Esophagus (tissue), 2 donors: ENCODE measurements around the gene ADARB1. TPM values are rescaled to one million over a fixed set of nuclear protein-coding genes. Genes with fewer than 3 reads are reported as not detected.

Experiments
- H3K27ac ChIP-seq, 2 donors: one replicate each; pipeline ENCODE4 v1.5.1; 2013; ENCODE audit warnings: low read depth in 2 of 2, mild to moderate bottlenecking in 2 of 2, inconsistent platforms in 1 of 2, low read length in 1 of 2, moderate library complexity in 1 of 2
- H3K27me3 ChIP-seq, 2 donors: one replicate each; pipeline ENCODE4 v1.6.1; 2013; ENCODE audit warnings: low read length in 2 of 2, control low read depth in 1 of 2, mild to moderate bottlenecking in 1 of 2; ENCODE audit not compliant: insufficient read depth in 2 of 2, control insufficient read depth in 1 of 2
- H3K36me3 ChIP-seq, 2 donors: one replicate each; pipeline ENCODE4 v1.6.1; 2013; ENCODE audit warnings: low read length in 1 of 2; ENCODE audit not compliant: control insufficient read depth in 2 of 2, insufficient read depth in 2 of 2
- H3K4me1 ChIP-seq, 2 donors: one replicate each; pipeline ENCODE4 v1.6.1; 2013; ENCODE audit warnings: low read length in 1 of 2; ENCODE audit not compliant: control insufficient read depth in 2 of 2, insufficient read depth in 2 of 2
- H3K4me3 ChIP-seq, 2 donors: one replicate each; pipeline ENCODE4 v1.5.1; 2013; ENCODE audit warnings: low read length in 2 of 2, mild to moderate bottlenecking in 2 of 2, low read depth in 1 of 2, moderate library complexity in 1 of 2
- H3K9me3 ChIP-seq, 2 donors: one replicate each; pipeline ENCODE4 v1.6.1; 2013; ENCODE audit warnings: mild to moderate bottlenecking in 2 of 2, low read depth in 1 of 2, low read length in 1 of 2, moderate library complexity in 1 of 2; ENCODE audit not compliant: control insufficient read depth in 2 of 2, insufficient read depth in 1 of 2
- WGBS, 2 donors: extraction: QIAGEN DNeasy Blood & Tissue Kit; methylation state at CpG; one replicate each; pipeline ENCODE4 v1.1.7; 2013; 5-methylcytosine and 5-hydroxymethylcytosine counted together
- polyA plus RNA-seq, 2 donors: library from polyadenylated mRNA; stranded (reverse); fragments of 200-250 nt; gene quantifications; one replicate each; pipeline ENCODE4 v1.2.3, GENCODE V29; 2013
- donor health status: healthy with polysubstance abuse.
- donor health status: Bipolar disorder and iron deficiency.

ADARB1 gene
- polyA plus RNA-seq, 2 donors: 4.7 to 7.9 TPM

DNA sequence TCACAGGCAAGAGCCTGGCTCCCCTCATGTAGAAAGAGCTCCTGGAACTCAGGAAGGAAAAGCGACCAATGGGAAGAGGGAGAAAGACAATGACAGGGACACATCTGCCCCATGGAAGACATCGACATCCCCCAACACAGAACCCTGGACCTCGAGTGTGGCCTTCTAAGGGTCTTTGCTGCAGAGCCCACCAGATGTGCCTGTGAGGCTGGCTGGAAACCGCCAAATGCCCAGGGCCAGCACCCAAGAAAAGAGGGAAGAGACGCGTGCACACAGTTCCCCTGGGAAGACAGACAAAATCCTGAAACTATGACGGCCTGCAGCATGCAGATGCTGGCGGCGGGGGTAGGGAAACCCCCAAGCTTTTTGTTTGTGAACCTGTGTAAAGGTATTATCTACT is 36.4 kb upstream of the ADARB1 start:
- Histone ChIP-seq H3K27me3 (no peaks in the 10 kb centered on the region), H3K4me1 (peaks cover 0 to 8% of the 10 kb centered on the region in 2 donors)
- WGBS, 2 donors: 83 to 84% methylated on average over 9 of the region's 9 CpGs

DNA sequence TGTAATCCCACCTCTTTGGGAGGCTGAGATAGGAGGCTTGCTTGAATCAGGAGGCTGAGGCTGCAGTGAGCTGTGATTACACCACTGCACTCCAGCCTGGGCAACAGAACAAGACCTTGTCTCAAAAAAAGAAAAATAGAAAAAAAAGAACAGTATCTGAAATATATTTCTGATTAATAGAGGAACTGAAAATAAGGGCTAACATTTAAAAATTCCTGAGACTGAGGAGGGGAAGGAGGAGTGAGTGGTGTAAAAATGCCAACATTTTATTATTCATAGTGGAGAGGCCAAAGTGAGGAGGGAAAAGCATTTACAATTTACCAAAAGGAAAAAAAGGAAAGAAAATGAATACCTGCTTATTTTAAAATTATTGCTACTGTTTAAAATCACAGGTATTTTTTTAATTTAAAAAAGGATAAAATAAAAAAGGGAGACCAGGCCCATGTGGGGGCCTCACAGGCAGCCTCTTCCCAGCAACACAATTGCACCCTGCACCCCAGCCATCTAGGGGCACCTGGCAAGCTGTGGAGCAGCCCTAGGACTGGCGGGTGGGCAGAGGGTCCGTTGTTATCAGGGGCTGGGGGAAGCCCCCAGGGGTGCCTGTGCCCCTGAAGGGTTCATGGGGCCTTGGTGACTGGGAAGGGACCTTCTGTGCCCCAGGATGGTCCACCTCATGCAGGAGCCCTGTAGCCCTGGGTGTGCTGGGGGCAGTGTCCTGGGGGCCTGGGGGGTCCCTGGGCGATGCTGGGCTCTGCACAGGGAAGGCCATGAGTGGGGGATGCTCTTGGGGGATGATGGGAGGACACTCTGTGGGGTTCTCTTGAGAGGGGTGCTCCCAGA is 34.8 kb upstream of the ADARB1 start:
- Histone ChIP-seq H3K27me3 (no peaks in the 10 kb centered on the region), H3K27ac (no peak overlapping the region), H3K4me3 (no peak overlapping the region), H3K4me1 (peaks cover 0 to 6% of the 10 kb centered on the region in 2 donors), H3K36me3 (no peaks in the 10 kb centered on the region), H3K9me3 (no peaks in the 10 kb centered on the region)
- 63 to 84% methylated on average over 3 of the region's 3 CpGs for WGBS, 2 donors

More for the DNA sequence above, 36.4 kb upstream of the ADARB1 start:
- Histone ChIP-seq H3K27ac (no peak overlapping the region), H3K36me3 (no peaks in the 10 kb centered on the region), H3K4me3 (no peak overlapping the region), H3K9me3 (no peaks in the 10 kb centered on the region)

DNA sequence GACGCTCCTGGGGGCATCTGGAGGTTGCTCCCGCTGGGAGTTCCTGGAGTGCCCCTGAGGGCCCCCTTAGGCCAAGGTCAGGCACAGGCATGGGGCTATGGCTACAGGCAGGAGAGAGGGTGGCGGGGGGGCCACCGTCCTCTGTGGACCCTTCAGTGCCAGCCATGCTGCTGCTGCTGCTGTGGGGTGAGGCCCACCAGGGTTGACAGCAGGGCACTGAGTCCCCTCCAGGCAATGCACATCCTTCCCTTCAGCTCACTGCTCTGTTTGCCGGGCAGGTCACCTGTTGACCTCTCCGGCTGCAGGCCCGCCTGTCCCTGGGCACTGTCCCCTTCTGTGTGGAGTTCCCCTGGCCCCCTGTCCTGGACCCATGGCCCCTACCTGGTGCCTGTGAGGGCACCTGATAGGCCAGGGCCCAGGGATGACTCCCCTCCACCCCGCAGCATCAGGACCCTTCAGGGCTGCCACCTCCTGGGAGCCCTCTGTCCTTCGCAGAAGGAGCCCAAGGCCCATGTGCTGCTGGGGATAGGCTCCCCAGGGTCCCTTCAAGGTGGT is 34.1 kb upstream of the ADARB1 start:
- Histone ChIP-seq H3K4me3 (no peak overlapping the region), H3K27ac (peak overlapping the region; percentile 1 to 65), H3K36me3 (no peaks in the 10 kb centered on the region), H3K27me3 (no peaks in the 10 kb centered on the region), H3K4me1 (peaks cover 0 to 3% of the 10 kb centered on the region in 2 donors), H3K9me3 (no peaks in the 10 kb centered on the region)
- 78 to 94% methylated on average over 7 to 9 of the region's 9 CpGs for WGBS, 2 donors

DNA sequence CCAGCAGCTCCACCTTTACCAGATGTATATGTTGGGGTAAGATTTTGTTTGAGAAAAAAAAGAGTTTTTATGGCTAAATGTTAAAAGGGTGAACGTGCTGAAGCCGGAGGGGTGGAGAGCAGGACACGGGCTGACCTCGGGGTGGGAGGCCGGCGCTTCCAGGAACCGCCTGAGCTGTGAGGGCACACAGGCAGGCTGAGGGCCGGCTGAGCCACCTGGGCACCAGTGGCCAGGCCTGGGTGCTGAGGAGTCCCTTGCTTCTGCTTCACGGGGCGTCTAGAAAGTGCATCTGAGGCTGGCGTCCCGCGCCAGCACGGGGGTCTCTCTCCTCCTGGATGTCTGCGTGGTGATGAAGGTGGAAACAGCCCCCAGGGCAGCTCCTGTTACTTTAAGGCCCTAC is 33.6 kb upstream of the ADARB1 start:
- WGBS, 2 donors: 85 to 88% methylated on average over 15 of the region's 15 CpGs
- Histone ChIP-seq H3K27ac (peak overlapping the region; percentile 44 to 65), H3K27me3 (no peaks in the 10 kb centered on the region), H3K4me1 (peaks cover 0 to 3% of the 10 kb centered on the region in 2 donors), H3K4me3 (no peak overlapping the region), H3K9me3 (no peaks in the 10 kb centered on the region), H3K36me3 (no peaks in the 10 kb centered on the region)

DNA sequence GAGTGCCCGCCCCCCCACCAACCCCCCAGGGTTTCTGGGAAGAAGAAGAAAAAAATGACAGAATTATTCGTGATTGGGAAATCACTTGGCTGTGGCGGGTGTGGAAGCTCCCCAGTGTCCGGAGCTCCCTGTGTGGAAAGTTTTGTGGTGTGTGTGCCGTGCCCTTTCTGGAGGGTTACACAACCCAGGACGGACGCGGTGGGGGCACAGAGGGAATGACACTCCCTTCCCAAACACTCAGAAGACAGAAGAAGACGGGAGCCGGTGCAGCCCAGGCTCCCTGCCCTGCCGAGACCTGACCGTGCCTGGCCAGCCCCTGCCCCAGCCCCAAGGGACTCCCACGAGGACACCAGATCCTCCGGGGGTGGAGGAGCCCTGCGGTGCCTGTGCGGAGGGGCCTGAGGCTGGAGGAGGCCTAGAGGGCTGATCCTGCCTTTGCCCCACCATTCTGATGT is 33.0 kb upstream of the ADARB1 start:
- Histone ChIP-seq H3K27ac (peak overlapping the region; percentile 38 to 71), H3K4me3 (no peak overlapping the region)

DNA sequence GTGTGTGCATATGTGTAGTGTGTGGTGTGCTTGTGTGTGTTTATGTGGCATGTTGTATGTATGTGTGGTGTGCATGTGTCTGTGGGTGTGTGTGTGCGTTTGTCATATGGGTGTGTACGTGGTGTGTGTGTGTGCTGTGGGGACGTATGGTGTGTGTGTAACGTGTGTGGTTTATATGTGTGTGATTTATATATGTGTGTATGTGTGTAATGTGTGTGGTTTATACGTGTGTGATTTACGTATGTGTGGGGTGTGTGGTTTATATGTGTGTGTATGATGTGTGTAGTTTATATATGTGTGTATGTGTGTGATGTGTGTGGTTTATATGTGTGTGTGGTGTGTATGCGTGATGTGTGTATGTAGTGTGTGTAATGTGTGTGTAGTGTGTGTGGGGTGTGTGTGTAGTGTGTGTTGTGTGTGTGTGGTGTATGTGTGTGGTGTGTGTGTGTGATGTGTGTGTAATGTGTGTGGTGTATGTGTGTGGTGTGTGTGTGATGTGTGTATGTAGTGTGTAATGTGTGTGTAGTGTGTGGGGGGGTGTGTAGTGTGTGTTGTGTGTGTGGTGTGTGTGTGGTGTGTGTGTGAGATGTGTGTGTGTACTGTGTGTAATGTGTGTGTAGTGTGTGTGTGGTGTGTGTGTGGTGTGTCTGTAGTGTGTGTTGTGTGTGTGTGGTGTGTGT is 32.3 kb upstream of the ADARB1 start:
- 80 to 83% methylated on average over 7 of the region's 7 CpGs for WGBS, 2 donors

More for the DNA sequence above, 33.0 kb upstream of the ADARB1 start:
- Histone ChIP-seq H3K36me3 (no peaks in the 10 kb centered on the region), H3K4me1 (peaks cover 0 to 3% of the 10 kb centered on the region in 2 donors), H3K9me3 (no peaks in the 10 kb centered on the region), H3K27me3 (no peaks in the 10 kb centered on the region)
- whole genome bisulfite sequencing, 2 donors: 22 to 36% methylated on average over 16 of the region's 16 CpGs

DNA sequence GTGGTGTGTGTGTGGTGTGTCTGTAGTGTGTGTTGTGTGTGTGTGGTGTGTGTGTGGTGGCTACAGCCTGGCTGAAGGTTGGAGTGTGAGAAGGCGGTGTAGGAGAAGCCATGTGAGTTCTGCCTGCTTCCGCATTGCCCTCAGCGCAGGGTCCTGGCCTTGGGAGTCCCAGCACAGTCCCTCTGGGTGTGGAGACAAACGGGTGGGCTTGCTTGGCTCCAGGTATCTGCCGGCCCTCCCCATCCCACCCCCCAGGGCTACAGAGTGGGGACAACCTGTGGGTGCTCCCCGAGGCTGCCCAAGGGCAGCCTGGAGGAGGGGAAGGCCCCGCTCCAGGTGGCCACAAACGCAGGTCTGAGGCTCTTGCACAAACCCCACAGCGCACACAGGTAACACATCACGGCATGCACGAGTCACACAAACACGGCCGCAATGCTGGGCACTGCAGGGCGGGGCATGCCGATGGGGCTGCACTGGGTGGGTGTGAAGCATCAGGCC is 31.7 kb upstream of the ADARB1 start:
- Histone ChIP-seq H3K9me3 (no peaks in the 10 kb centered on the region), H3K27ac (no peak overlapping the region), H3K36me3 (no peaks in the 10 kb centered on the region), H3K4me3 (no peak overlapping the region), H3K4me1 (peaks cover 0 to 3% of the 10 kb centered on the region in 2 donors), H3K27me3 (no peaks in the 10 kb centered on the region)
- WGBS, 2 donors: 74 to 80% methylated on average over 15 of the region's 15 CpGs

More for the DNA sequence above, 32.3 kb upstream of the ADARB1 start:
- H3K36me3 ChIP-seq: no peaks in the 10 kb centered on the region
- H3K27ac ChIP-seq: no peak overlapping the region
- no peaks in the 10 kb centered on the region for H3K27me3 ChIP-seq
- H3K4me3 ChIP-seq: no peak overlapping the region
- peaks cover 0 to 3% of the 10 kb centered on the region in 2 donors for H3K4me1 ChIP-seq
- no peaks in the 10 kb centered on the region for H3K9me3 ChIP-seq

DNA sequence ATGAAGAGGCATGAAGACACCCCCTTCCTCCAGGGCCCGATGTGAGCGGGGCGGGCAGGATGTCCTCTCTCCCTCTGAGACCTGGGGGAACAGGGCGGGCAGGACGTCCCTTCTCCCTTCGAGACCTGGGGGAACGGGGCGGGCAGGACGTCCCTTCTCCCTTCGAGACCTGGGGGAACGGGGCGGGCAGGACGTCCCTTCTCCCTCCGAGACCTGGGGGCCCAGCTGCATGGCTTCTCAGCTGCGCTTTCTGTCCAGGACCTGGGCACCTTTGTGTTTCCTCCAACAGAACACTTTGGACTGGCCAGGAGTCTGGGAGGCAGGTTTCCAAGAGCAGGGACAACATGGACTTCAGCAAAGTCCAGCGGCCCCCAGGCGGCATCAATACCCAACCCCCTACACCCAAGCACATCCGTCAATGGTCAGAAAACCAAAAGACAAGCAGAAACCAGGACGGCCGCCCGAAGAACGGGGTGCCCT is 30.8 kb upstream of the ADARB1 start:
- Histone ChIP-seq H3K4me1 (peaks cover 0 to 3% of the 10 kb centered on the region in 2 donors), H3K9me3 (no peaks in the 10 kb centered on the region), H3K27me3 (no peaks in the 10 kb centered on the region), H3K36me3 (no peaks in the 10 kb centered on the region), H3K27ac (no peak overlapping the region), H3K4me3 (no peak overlapping the region)
- WGBS, 2 donors: 87% methylated on average over 22 of the region's 22 CpGs

DNA sequence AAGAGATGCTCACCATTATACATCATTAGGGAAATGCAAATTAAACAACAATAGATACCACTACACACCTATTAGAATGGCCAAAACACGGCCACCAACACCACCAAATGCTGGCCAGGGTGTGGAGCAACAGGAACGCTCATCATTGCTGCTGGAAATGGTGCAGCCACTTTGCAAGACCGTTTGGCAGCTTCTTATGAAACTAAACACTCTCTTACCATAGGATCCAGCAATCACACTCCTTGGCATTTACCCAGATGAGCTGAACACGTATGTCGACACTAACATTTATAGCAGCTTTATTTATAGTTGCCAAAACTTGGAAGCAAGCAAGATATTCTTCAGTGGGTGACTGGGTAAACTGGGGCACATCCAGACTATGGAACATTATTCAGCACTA is 28.9 kb upstream of the ADARB1 start:
- H3K36me3 ChIP-seq: no peaks in the 10 kb centered on the region
- no peak overlapping the region for H3K27ac ChIP-seq
- 50 to 65% methylated on average over 5 of the region's 5 CpGs for WGBS, 2 donors
- H3K4me1 ChIP-seq: peaks cover 0 to 3% of the 10 kb centered on the region in 2 donors
- H3K4me3 ChIP-seq: no peak overlapping the region
- H3K27me3 ChIP-seq: no peaks in the 10 kb centered on the region
- H3K9me3 ChIP-seq: no peaks in the 10 kb centered on the region
